VCaP (cell line): ENCODE measurements around the gene SUN1.
A peak's percentile ranks its signal among the peaks of the same experiment; 100 is the strongest.

Experiments used
- H3K27ac ChIP-seq: fragments of 450-650 bp; 2 replicates; pipeline ENCODE4 v1.5.1; 2017
- CTCF ChIP-seq: fragments of 450-650 bp; conservative IDR thresholded peaks from 2 replicates; pipeline ENCODE4 v1.5.1; 2017; ENCODE audit warnings: mild to moderate bottlenecking, moderate library complexity

The SUN1 gene

GRCh38 chr7:816300-816750, 16.0 kb upstream of the SUN1 start:
- TF ChIP-seq CTCF = no peak
- peak overlapping the region; percentile 85 for H3K27ac ChIP-seq

GRCh38 chr7:816751-817671, 15.3 kb upstream of the SUN1 start:
- peak overlapping the region; percentile 85 for H3K27ac ChIP-seq
- TF ChIP-seq CTCF = no peak

- peak overlapping the region; percentile 85 for H3K27ac ChIP-seq
- TF ChIP-seq CTCF = peak; percentile 27; the same call in 1 of the 2 replicates
These were observed 14.1 kb upstream of the SUN1 start for GRCh38 chr7:818031-818699.

- H3K27ac ChIP-seq = no peak overlapping the region
- TF ChIP-seq CTCF = no peak
These were observed 11.9 kb upstream of the SUN1 start for GRCh38 chr7:820341-820740.

- H3K27ac ChIP-seq = no peak overlapping the region
- no peak for TF ChIP-seq CTCF
These were observed 10.6 kb upstream of the SUN1 start for GRCh38 chr7:821688-822087.

- no peak for TF ChIP-seq CTCF
- no peak overlapping the region; the same call in 1 of the 2 replicates for H3K27ac ChIP-seq
These were observed 9.5 kb upstream of the SUN1 start for GRCh38 chr7:822692-823276.

GRCh38 chr7:823649-824048, 8.6 kb upstream of the SUN1 start:
- TF ChIP-seq CTCF = no peak
- H3K27ac ChIP-seq = no peak overlapping the region
